Effector memory CD8-positive, alpha-beta T cell (primary cell): ENCODE data around the gene LMBR1.

Experiments used
- ATAC-seq: fragments of 150-1000 bp; cut with Tn5 transposase; replicated peaks from 2 replicates; pipeline ENCODE4 v1.10.0; 2021; ENCODE audit warnings: mild to moderate bottlenecking, moderate library complexity
- DNase-seq, 3 experiments: peaks; one replicate each; pipeline ENCODE4 v3.0.0; 2021
- H3K27ac Mint-ChIP-seq, 2 donors: one replicate each; pipeline ENCODE4 v1.8.0; 2022; ENCODE audit warnings: mild to moderate bottlenecking in 2 of 2, mixed read lengths in 2 of 2, moderate library complexity in 2 of 2
- H3K27me3 Mint-ChIP-seq, 2 donors: one replicate each; pipeline ENCODE4 v1.8.0; 2022; ENCODE audit warnings: mixed read lengths in 2 of 2
- H3K36me3 Mint-ChIP-seq: one replicate; pipeline ENCODE4 v1.8.0; 2022; ENCODE audit warnings: mild to moderate bottlenecking, moderate library complexity, mixed read lengths; ENCODE audit not compliant: insufficient read depth
- H3K4me1 Mint-ChIP-seq, 2 donors: one replicate each; pipeline ENCODE4 v1.8.0; 2022; ENCODE audit warnings: low read depth in 2 of 2, mixed read lengths in 2 of 2
- H3K4me3 Mint-ChIP-seq, 2 donors: one replicate each; pipeline ENCODE4 v1.8.0; 2022; ENCODE audit warnings: mild to moderate bottlenecking in 2 of 2, mixed read lengths in 2 of 2, moderate library complexity in 2 of 2
- H3K9me3 Mint-ChIP-seq, 2 donors: one replicate each; pipeline ENCODE4 v1.8.0; 2022; ENCODE audit warnings: mixed read lengths in 2 of 2

Gene LMBR1

GRCh38 chr7:156635529-156636385, 257.2 kb downstream of the LMBR1 start:
- H3K27ac Mint-ChIP-seq = no peak overlapping the region
- ATAC-seq (no peak), DNase-seq (no peak)
- H3K4me3 Mint-ChIP-seq = no peak overlapping the region
- peaks cover 0 to 8% of the 10 kb centered on the region in 2 donors for H3K4me1 Mint-ChIP-seq
- peaks cover 0 to 3% of the 10 kb centered on the region in 2 donors for H3K9me3 Mint-ChIP-seq
- peaks cover 9 to 27% of the 10 kb centered on the region in 2 donors for H3K27me3 Mint-ChIP-seq
- H3K36me3 Mint-ChIP-seq = peaks cover 15% of the 10 kb centered on the region

GRCh38 chr7:156634117-156634516, 258.9 kb downstream of the LMBR1 start:
- peaks cover 1 to 19% of the 10 kb centered on the region in 2 donors for H3K27me3 Mint-ChIP-seq
- no peak overlapping the region for H3K4me3 Mint-ChIP-seq
- peaks cover 0 to under 1% of the 10 kb centered on the region in 2 donors for H3K4me1 Mint-ChIP-seq
- no peak for ATAC-seq
- no peak overlapping the region for H3K27ac Mint-ChIP-seq
- H3K9me3 Mint-ChIP-seq = no peaks in the 10 kb centered on the region
- peaks cover 3% of the 10 kb centered on the region for H3K36me3 Mint-ChIP-seq
- no peak for DNase-seq

DNA sequence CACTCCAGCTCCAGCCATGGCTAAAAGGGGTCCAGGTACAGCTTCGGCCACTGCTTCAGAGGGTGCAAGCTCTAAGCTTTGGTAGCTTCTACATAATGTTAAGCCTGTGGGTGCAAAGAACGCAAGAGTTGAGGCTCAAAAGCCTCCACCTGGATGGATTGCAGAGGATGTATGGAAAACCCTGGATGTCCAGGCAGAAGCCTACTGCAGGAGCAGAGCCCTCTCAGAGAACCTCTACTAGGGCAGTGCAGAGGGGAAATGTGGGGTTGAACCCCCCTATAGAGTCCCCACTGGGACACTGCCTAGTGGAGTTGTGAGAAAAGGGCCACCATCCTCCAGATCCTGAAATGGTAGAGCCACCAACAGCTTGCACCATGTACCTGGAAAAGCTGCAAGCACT, 263.1 kb downstream of the LMBR1 start:
- H3K27ac Mint-ChIP-seq = no peak overlapping the region
- no peak overlapping the region for H3K4me3 Mint-ChIP-seq
- peaks cover 0 to 6% of the 10 kb centered on the region in 2 donors for H3K9me3 Mint-ChIP-seq
- H3K27me3 Mint-ChIP-seq = peaks cover 0 to 19% of the 10 kb centered on the region in 2 donors
- no peak for DNase-seq
- H3K4me1 Mint-ChIP-seq = peaks cover 0 to 3% of the 10 kb centered on the region in 2 donors
- ATAC-seq = no peak
- H3K36me3 Mint-ChIP-seq = no peaks in the 10 kb centered on the region

DNA sequence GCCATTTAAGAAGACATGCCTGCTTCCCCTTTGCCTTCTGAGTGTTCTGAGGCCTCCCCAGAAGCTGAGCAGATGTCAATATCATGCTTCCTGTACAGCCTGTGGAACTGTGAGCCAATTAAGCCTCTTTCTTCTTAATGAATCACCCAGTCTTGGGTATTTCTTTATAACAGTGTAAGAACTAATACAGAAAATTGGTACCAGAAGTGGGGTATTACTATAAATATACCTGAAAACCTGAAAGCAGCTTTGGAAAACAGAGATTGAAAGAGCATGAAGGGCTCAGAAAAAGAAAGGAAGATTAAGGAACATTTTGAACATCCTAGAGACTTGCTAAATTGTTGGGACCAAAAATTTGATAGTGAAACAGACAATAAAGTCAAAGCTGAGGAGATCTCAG, 264.4 kb downstream of the LMBR1 start:
- Mint-ChIP-seq H3K27me3 (peaks cover 2 to 16% of the 10 kb centered on the region in 2 donors), H3K36me3 (peaks cover 3% of the 10 kb centered on the region), H3K4me3 (no peak overlapping the region), H3K27ac (no peak overlapping the region), H3K9me3 (peaks cover 0 to 6% of the 10 kb centered on the region in 2 donors), H3K4me1 (peaks cover 0 to 8% of the 10 kb centered on the region in 2 donors)
- ATAC-seq (no peak), DNase-seq (no peak)
